K562 (cell line): ENCODE data around the gene WDR72. TPM values are rescaled to one million over a fixed set of nuclear protein-coding genes. Genes with fewer than 3 reads are reported as not detected.

Experiments
- ATAC-seq: fragments of 200-7000 bp; cut with Tn5 transposase; 3 replicates; pipeline ENCODE4 v1.9.1; 2020; ENCODE audit warnings: moderate library complexity
- BruUV-seq: library from RNA; stranded (reverse); fragments of 400-500 nt; replicated peaks from 2 replicates; lab custom pipeline; 2021; lab: Mats Ljungman, UMichigan
- CTCF ChIA-PET: fragments of 300-600 bp; formaldehyde crosslinking; extraction: SDS; loops from one replicate; lab custom pipeline; 2021; ENCODE audit warnings: low intra/inter-chr PET ratio; lab: Yijun Ruan, JAX
- POLR2A ChIA-PET: fragments of 300-600, 350-650 bp; sonication (Branson Sonifier 250); formaldehyde crosslinking; extraction: SDS; loops from one replicate; lab custom pipeline; 2021; ENCODE audit warnings: antibody characterized with exemption, inconsistent platforms; lab: Yijun Ruan, JAX
- DNase-seq, 4 experiments: peaks; one replicate each; pipeline versions ENCODE4 v3.0.0 to v3.0.0-alpha.2; 2011 to 2018; ENCODE audit warnings: low spot score in 3 of 4, mixed read lengths in 3 of 4; ENCODE audit errors: extremely low read depth in 1 of 4
- FAIRE-seq: peaks from 2 replicates; lab custom pipeline; 2011; peaks lifted over from hg19 to GRCh38; lab: Jason Lieb, UNC
- H2AFZ ChIP-seq: 2 replicates; pipeline ENCODE4 v1.6.0; 2011; ENCODE audit warnings: low read depth, low read length, control low read depth, inconsistent platforms
- H3K27ac ChIP-seq: fragments of 200-600 bp; 3 replicates; pipeline ENCODE4 v1.8.0; 2011; ENCODE audit warnings: low read depth, mild to moderate bottlenecking, control low read depth, inconsistent platforms, low read length, moderate library complexity, mixed read lengths; ENCODE audit errors: extremely low read depth
- H3K27me3 ChIP-seq, 2 experiments: fragments of 300-600 bp in 1 of 2; 2 replicates in 1 of 2; 3 replicates in 1 of 2; pipeline versions ENCODE4 v1.6.0 to v1.8.0; 2011; ENCODE audit warnings: inconsistent platforms in 2 of 2, low read length in 2 of 2, mild to moderate bottlenecking in 1 of 2, mixed read lengths in 1 of 2, moderate library complexity in 1 of 2; ENCODE audit not compliant: control insufficient read depth in 2 of 2, insufficient read depth in 2 of 2
- H3K36me3 ChIP-seq: fragments of 300-600 bp; 3 replicates; pipeline ENCODE4 v1.8.0; 2011; ENCODE audit warnings: mild to moderate bottlenecking, low read length, inconsistent platforms; ENCODE audit not compliant: control insufficient read depth, insufficient read depth
- H3K4me1 ChIP-seq, 2 experiments: fragments of 200-600 bp in 1 of 2; replicated peaks in 1 of 2; 2 replicates in 1 of 2; 3 replicates in 1 of 2; pipeline versions ENCODE4 v1.5.1 to v1.8.0; 2011; ENCODE audit warnings: inconsistent platforms in 2 of 2, low read length in 2 of 2, mild to moderate bottlenecking in 1 of 2, mixed read lengths in 1 of 2, moderate library complexity in 1 of 2; ENCODE audit not compliant: control insufficient read depth in 2 of 2, insufficient read depth in 2 of 2
- H3K4me2 ChIP-seq: 2 replicates; pipeline ENCODE4 v1.6.1; 2011; ENCODE audit warnings: low read length, control low read depth, inconsistent platforms, mixed read lengths; ENCODE audit not compliant: insufficient read depth
- H3K4me3 ChIP-seq: fragments of 200-600 bp; sonication (generic), shearing (Covaris generic); 2 replicates; pipeline ENCODE4 v1.5.1; 2016; ENCODE audit warnings: control low read depth, inconsistent platforms
- H3K79me2 ChIP-seq: fragments of 200-600 bp; 3 replicates; pipeline ENCODE4 v1.8.0; 2011; ENCODE audit warnings: low read length, inconsistent platforms; ENCODE audit not compliant: control insufficient read depth, insufficient read depth
- H3K9ac ChIP-seq, 2 experiments: 2 replicates each; pipeline versions ENCODE4 v1.6.0 to v1.6.1; 2011; ENCODE audit warnings: low read depth in 2 of 2, low read length in 2 of 2, control low read depth in 1 of 2, inconsistent platforms in 1 of 2, mild to moderate bottlenecking in 1 of 2, mixed read lengths in 1 of 2; ENCODE audit not compliant: insufficient read depth in 1 of 2
- H3K9me1 ChIP-seq: one replicate; pipeline ENCODE4 v1.6.0; 2011; ENCODE audit warnings: inconsistent platforms, mild to moderate bottlenecking, low read length, moderate library complexity; ENCODE audit not compliant: control insufficient read depth, insufficient read depth
- H3K9me3 ChIP-seq: replicated peaks from 2 replicates; pipeline ENCODE4 v1.5.1; 2011; ENCODE audit warnings: low read depth, low read length, inconsistent platforms; ENCODE audit not compliant: control insufficient read depth, insufficient read depth
- H4K20me1 ChIP-seq: replicated peaks from 2 replicates; pipeline ENCODE4 v1.6.1; 2011; ENCODE audit warnings: low read length, inconsistent platforms, mixed read lengths; ENCODE audit not compliant: control insufficient read depth, insufficient read depth
- EP400 ChIP-seq: fragments of 450-650 bp; IDR thresholded peaks from 2 replicates; pipeline ENCODE4 v1.6.1; 2017; ENCODE audit warnings: antibody characterized with exemption, mild to moderate bottlenecking, moderate library complexity
- ETV1 ChIP-seq: fragments of 450-650 bp; conservative IDR thresholded peaks from 2 replicates; pipeline ENCODE4 v1.6.1; 2016; ENCODE audit warnings: missing genetic modification characterization, control low read depth, low read depth, missing compliant biosample characterization
- HBP1 ChIP-seq: fragments of 450-650 bp; formaldehyde crosslinking; IDR thresholded peaks from 2 replicates; pipeline ENCODE4 v1.4.0; 2022; ENCODE audit warnings: missing genetic modification characterization
- KAT7 ChIP-seq: sonication (generic); formaldehyde crosslinking; IDR thresholded peaks from 2 replicates; pipeline ENCODE4 v1.8.0; 2022; ENCODE audit warnings: missing genetic modification reagents, mild to moderate bottlenecking, borderline replicate concordance
- KDM1A ChIP-seq, 2 experiments: fragments of 450-650 bp; IDR thresholded peaks; 2 replicates each; pipeline ENCODE4 v1.6.1; 2016; ENCODE audit warnings: mild to moderate bottlenecking in 2 of 2
- PTRF ChIP-seq: fragments of 450-650 bp; IDR thresholded peaks from 2 replicates; pipeline ENCODE4 v1.6.1; 2016; ENCODE audit warnings: mild to moderate bottlenecking, missing genetic modification characterization, missing compliant biosample characterization
- ZNF347 ChIP-seq: fragments of 450-650 bp; formaldehyde crosslinking; IDR thresholded peaks from 2 replicates; pipeline ENCODE4 v1.4.0; 2020; ENCODE audit warnings: low read depth, mild to moderate bottlenecking, moderate library complexity
- ZNF583 ChIP-seq: fragments of 250-450 bp; sonication (Bioruptor Pico); IDR thresholded peaks from 2 replicates; pipeline ENCODE4 v1.4.0; 2020
- WGBS: fragments of 100-300 bp; shearing (Covaris generic); methylation state at CpG from one replicate; pipeline ENCODE4 v1.1.6; 2016; ENCODE audit warnings: low coverage, mixed read lengths; ENCODE audit not compliant: insufficient coverage; ENCODE audit errors: missing lambda C conversion rate; 5-methylcytosine and 5-hydroxymethylcytosine counted together
- in situ Hi-C: fragments of 300-500 bp; cut with MboI; formaldehyde crosslinking; loops from 4 replicates; pipeline ENCODE4 v1.15.0; 2018; ENCODE audit warnings: inconsistent platforms, mixed read lengths
- intact Hi-C: fragments of 100-400 bp; cut with micrococcal nuclease; formaldehyde crosslinking; loops from 2 replicates; pipeline ENCODE4 v1.14.2; 2022
- polyA plus RNA-seq, 8 experiments: library from polyadenylated mRNA; depleted of rRNA in 4 of 8; stranded (reverse) in 5 of 8; unstranded in 3 of 8; fragments of >200 nt; fragmentation: Nextera tagmentation in 2 of 8; fragmentation: Illumina TruSeq in 1 of 8; extraction: Ambion mirVana in 2 of 8; extraction: Trizol in 1 of 8; gene quantifications; 2 replicates each; pipeline versions ENCODE4 v1.2.1 to v1.2.3, GENCODE V29; 2011 to 2014; ENCODE audit warnings: inconsistent platforms in 1 of 8, missing spikeins in 1 of 8
- total RNA-seq, 7 experiments: library from RNA; depleted of rRNA in 6 of 7; stranded (reverse); fragments of >200 nt in 6 of 7; fragmentation: Illumina TruSeq in 2 of 7; extraction: Trizol in 2 of 7; gene quantifications; 2 replicates each; pipeline versions ENCODE4 v1.2.1 to v1.2.3, GENCODE V29; 2011 to 2021; ENCODE audit warnings: low replicate concordance in 1 of 7

WDR72 gene
- total and polyA plus RNA-seq, 9 of the 15 experiments (the other 6 are each of a cell fraction or from before 2014, with no cell fraction given), result 0.01 TPM; not detected in 8

- no peaks in the 10 kb centered on the region for H3K36me3 ChIP-seq
- H3K27me3 ChIP-seq, result no peaks in the 10 kb centered on the region
- intact Hi-C loops (no loop called here), in situ Hi-C loops (no loop called here)
- no peaks in the 10 kb centered on the region for H3K4me1 ChIP-seq
- no TSS peak for BruUV-seq
- H3K4me2 ChIP-seq, result no peak overlapping the region
- DNase-seq (no peak), FAIRE-seq (no peak), ATAC-seq (no peak)
- ChIA-PET CTCF (no interaction called here), POLR2A (no interaction called here)
- no peak for TF ChIP-seq ZNF583 (CRISPR knock-in tag)
- TF ChIP-seq PTRF (tag), result no peak
- TF ChIP-seq HBP1 (CRISPR knock-in tag), result no peak
- TF ChIP-seq ZNF347 (CRISPR knock-in tag), result no peak
- no peak for TF ChIP-seq EP400
- H3K4me3 ChIP-seq, result no peak overlapping the region
- no peaks in the 10 kb centered on the region; the same call in 1 of the 2 replicates for H3K9me3 ChIP-seq
- H3K9ac ChIP-seq, result no peak overlapping the region
- H3K27ac ChIP-seq, result no peak overlapping the region
- H3K79me2 ChIP-seq, result no peaks in the 10 kb centered on the region
- H2AFZ ChIP-seq, result no peak overlapping the region
- WGBS, result under 1% methylated on average over 7 of the region's 7 CpGs
- no peaks in the 10 kb centered on the region for H4K20me1 ChIP-seq
- no peaks in the 10 kb centered on the region for H3K9me1 ChIP-seq
Observed at GRCh38 chr15:53695365-53695764, 64.1 kb downstream of the WDR72 start.

GRCh38 chr15:53694476-53694874 is 65.0 kb downstream of the WDR72 start:
- H4K20me1 ChIP-seq, result no peaks in the 10 kb centered on the region
- no peak overlapping the region for H3K4me3 ChIP-seq
- no peaks in the 10 kb centered on the region for H3K79me2 ChIP-seq
- no peaks in the 10 kb centered on the region for H3K27me3 ChIP-seq
- no peaks in the 10 kb centered on the region for H3K4me1 ChIP-seq
- DNase-seq (no peak), FAIRE-seq (no peak), ATAC-seq (no peak)
- H3K27ac ChIP-seq, result no peak overlapping the region
- intact Hi-C loops, result no loop called here
- no peaks in the 10 kb centered on the region for H3K9me1 ChIP-seq
- 0% methylated on average over 1 of the region's 1 CpG for WGBS
- no peaks in the 10 kb centered on the region; the same call in 1 of the 2 replicates for H3K9me3 ChIP-seq
- H3K9ac ChIP-seq, result no peak overlapping the region
- no peak overlapping the region for H2AFZ ChIP-seq
- in situ Hi-C loops, result no loop called here
- BruUV-seq, result no TSS peak
- H3K36me3 ChIP-seq, result no peaks in the 10 kb centered on the region
- no peak overlapping the region for H3K4me2 ChIP-seq
- ChIA-PET CTCF (no interaction called here), POLR2A (no interaction called here)
- TF ChIP-seq KDM1A (IDR thresholded peaks at IDR 0.05) (no peak), ETV1 (tag) (no peak), KAT7 (CRISPR knock-in tag) (no peak)
